HEK293 (cell line): ENCODE measurements around the gene PAK4.

Experiments used
- CTCF ChIA-PET: fragments of 350-600 bp; formaldehyde crosslinking; extraction: SDS; loops from one replicate; lab custom pipeline; 2021; ENCODE audit warnings: antibody characterized with exemption; lab: Yijun Ruan, JAX
- POLR2A ChIA-PET: fragments of 300-600 bp; formaldehyde crosslinking; extraction: SDS; loops from one replicate; lab custom pipeline; 2020; ENCODE audit warnings: antibody characterized with exemption, inconsistent platforms; lab: Yijun Ruan, JAX
- H3K27ac ChIP-seq: fragments of 200-500 bp; sonication (Bioruptor generic); 2 replicates; pipeline ENCODE4 v1.5.1; 2014; ENCODE audit warnings: low read depth, low read length, control low read depth, inconsistent platforms; ENCODE audit errors: extremely low read depth
- H3K36me3 ChIP-seq, 2 experiments: fragments of 200-500 bp in 1 of 2; sonication (Bioruptor generic) in 1 of 2; 1 replicate in 1 of 2; 2 replicates in 1 of 2; pipeline ENCODE4 v1.5.1; 2014 to 2017; ENCODE audit warnings: inconsistent platforms in 2 of 2, low read length in 2 of 2; ENCODE audit not compliant: control insufficient read depth in 2 of 2, insufficient read depth in 1 of 2
- H3K4me1 ChIP-seq: fragments of 200-500 bp; sonication (Bioruptor generic); 2 replicates; pipeline ENCODE4 v1.5.1; 2014; ENCODE audit warnings: mild to moderate bottlenecking, low read length, inconsistent platforms; ENCODE audit not compliant: control insufficient read depth, insufficient read depth
- H3K4me3 ChIP-seq: 2 replicates; pipeline ENCODE4 v1.5.1; 2011; ENCODE audit warnings: low read depth, mild to moderate bottlenecking, control low read depth, low read length, moderate library complexity
- H3K9me3 ChIP-seq: fragments of 200-500 bp; sonication (Bioruptor generic); 2 replicates; pipeline ENCODE4 v1.5.1; 2014; ENCODE audit warnings: low read depth, low read length, inconsistent platforms; ENCODE audit not compliant: control insufficient read depth, insufficient read depth
- KLF9 ChIP-seq: fragments of 450-650 bp; formaldehyde crosslinking; IDR thresholded peaks from 2 replicates; pipeline ENCODE4 v1.5.1; 2016; ENCODE audit warnings: missing biosample characterization, missing genetic modification characterization, low read depth
- OSR2 ChIP-seq: fragments of 450-650 bp; formaldehyde crosslinking; IDR thresholded peaks from 2 replicates; pipeline ENCODE4 v1.5.1; 2016; ENCODE audit warnings: missing biosample characterization, missing genetic modification characterization
- SP2 ChIP-seq: fragments of 450-650 bp; formaldehyde crosslinking; IDR thresholded peaks from 2 replicates; pipeline ENCODE4 v1.5.1; 2016; ENCODE audit warnings: missing biosample characterization, missing genetic modification characterization
- TCF7L2 ChIP-seq: IDR thresholded peaks from 2 replicates; pipeline ENCODE4 v1.6.1; 2011; ENCODE audit warnings: low read depth, mild to moderate bottlenecking, inconsistent platforms, low read length, moderate library complexity, borderline replicate concordance
- ZFP69B ChIP-seq: fragments of 450-650 bp; formaldehyde crosslinking; IDR thresholded peaks from 2 replicates; pipeline ENCODE4 v1.5.1; 2016; ENCODE audit warnings: missing biosample characterization, missing genetic modification characterization
- ZNF175 ChIP-seq: fragments of 450-650 bp; formaldehyde crosslinking; IDR thresholded peaks from 2 replicates; pipeline ENCODE4 v1.5.1; 2016; ENCODE audit warnings: missing biosample characterization, missing genetic modification characterization
- ZNF37A ChIP-seq: fragments of 450-650 bp; IDR thresholded peaks from 2 replicates; pipeline ENCODE4 v1.5.1; 2018; ENCODE audit warnings: missing biosample characterization, missing genetic modification characterization
- ZNF521 ChIP-seq: fragments of 450-650 bp; formaldehyde crosslinking; IDR thresholded peaks from 2 replicates; pipeline ENCODE4 v1.5.1; 2017; ENCODE audit warnings: missing biosample characterization, mild to moderate bottlenecking, missing genetic modification characterization
- ZNF558 ChIP-seq: fragments of 450-650 bp; formaldehyde crosslinking; IDR thresholded peaks from 2 replicates; pipeline ENCODE4 v1.5.1; 2016; ENCODE audit warnings: missing biosample characterization, missing genetic modification characterization
- ZNF776 ChIP-seq: fragments of 450-650 bp; formaldehyde crosslinking; IDR thresholded peaks from 2 replicates; pipeline ENCODE4 v1.5.0; 2017; ENCODE audit warnings: missing biosample characterization, missing genetic modification characterization, borderline replicate concordance
- ZNF843 ChIP-seq: fragments of 450-650 bp; formaldehyde crosslinking; IDR thresholded peaks from 2 replicates; pipeline ENCODE4 v1.5.1; 2016; ENCODE audit warnings: missing biosample characterization, missing genetic modification characterization
- TF ChIP-seq, protein P1 (sequence below): fragments of 450-650 bp; formaldehyde crosslinking; IDR thresholded peaks from 2 replicates; pipeline ENCODE4 v1.5.1; 2016; ENCODE audit warnings: missing biosample characterization, missing genetic modification characterization
- TF ChIP-seq, protein P2 (sequence below): fragments of 450-650 bp; formaldehyde crosslinking; IDR thresholded peaks from 2 replicates; pipeline ENCODE4 v1.5.1; 2017; ENCODE audit warnings: missing biosample characterization, missing genetic modification characterization
- TF ChIP-seq, protein P3 (sequence below): fragments of 450-650 bp; formaldehyde crosslinking; IDR thresholded peaks from 2 replicates; pipeline ENCODE4 v1.5.1; 2017; ENCODE audit warnings: missing biosample characterization, missing genetic modification characterization
- TF ChIP-seq, protein P4 (sequence below): fragments of 450-650 bp; formaldehyde crosslinking; IDR thresholded peaks from 2 replicates; pipeline ENCODE4 v1.5.1; 2016; ENCODE audit warnings: missing biosample characterization, missing genetic modification characterization, borderline replicate concordance
- TF ChIP-seq, protein P5 (sequence below): fragments of 450-650 bp; formaldehyde crosslinking; IDR thresholded peaks from 2 replicates; pipeline ENCODE4 v1.5.1; 2016; ENCODE audit warnings: missing biosample characterization, missing genetic modification characterization, low read depth
- TF ChIP-seq, protein P6 (sequence below): fragments of 450-650 bp; formaldehyde crosslinking; IDR thresholded peaks from 2 replicates; pipeline ENCODE4 v1.5.1; 2016; ENCODE audit warnings: missing biosample characterization, missing genetic modification characterization
- TF ChIP-seq, protein P7 (sequence below): fragments of 450-650 bp; formaldehyde crosslinking; IDR thresholded peaks from 2 replicates; pipeline ENCODE4 v1.5.1; 2016; ENCODE audit warnings: missing biosample characterization, missing genetic modification characterization

Gene PAK4

DNA sequence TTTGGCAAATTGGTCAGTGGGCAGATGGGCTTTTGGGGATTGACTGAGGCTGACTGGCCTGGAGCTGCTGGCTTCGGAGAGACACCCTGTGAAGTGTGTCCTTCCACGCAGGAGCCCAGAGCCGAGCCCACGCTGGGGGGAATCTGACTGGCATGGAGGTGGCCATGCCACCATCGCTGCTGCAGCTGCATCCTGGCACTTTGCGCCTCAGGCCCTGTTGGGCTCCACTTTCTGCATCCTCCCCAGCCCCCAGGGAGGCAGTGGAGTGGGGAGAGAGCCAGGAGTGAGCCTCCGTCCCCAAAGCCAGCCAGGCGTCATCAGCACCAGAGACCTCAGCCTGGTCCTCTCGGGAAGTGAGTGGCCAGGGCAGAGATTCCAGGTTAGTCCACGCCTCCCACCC, 54.2 kb downstream of the PAK4 start:
- H3K27ac ChIP-seq = no peak overlapping the region
- H3K36me3 ChIP-seq = peaks cover 32 to 46% of the 10 kb centered on the region in 2 experiments
- CTCF ChIA-PET = interaction anchor here (2.2 kb wide), 1 partner anchor 57 kb away, joined by 7 read pairs; no protein-coding TSS in a partner anchor
- no peaks in the 10 kb centered on the region; the same call in 1 of the 2 replicates for H3K9me3 ChIP-seq
- POLR2A ChIA-PET = no interaction called here
- TF ChIP-seq, protein P1, sequence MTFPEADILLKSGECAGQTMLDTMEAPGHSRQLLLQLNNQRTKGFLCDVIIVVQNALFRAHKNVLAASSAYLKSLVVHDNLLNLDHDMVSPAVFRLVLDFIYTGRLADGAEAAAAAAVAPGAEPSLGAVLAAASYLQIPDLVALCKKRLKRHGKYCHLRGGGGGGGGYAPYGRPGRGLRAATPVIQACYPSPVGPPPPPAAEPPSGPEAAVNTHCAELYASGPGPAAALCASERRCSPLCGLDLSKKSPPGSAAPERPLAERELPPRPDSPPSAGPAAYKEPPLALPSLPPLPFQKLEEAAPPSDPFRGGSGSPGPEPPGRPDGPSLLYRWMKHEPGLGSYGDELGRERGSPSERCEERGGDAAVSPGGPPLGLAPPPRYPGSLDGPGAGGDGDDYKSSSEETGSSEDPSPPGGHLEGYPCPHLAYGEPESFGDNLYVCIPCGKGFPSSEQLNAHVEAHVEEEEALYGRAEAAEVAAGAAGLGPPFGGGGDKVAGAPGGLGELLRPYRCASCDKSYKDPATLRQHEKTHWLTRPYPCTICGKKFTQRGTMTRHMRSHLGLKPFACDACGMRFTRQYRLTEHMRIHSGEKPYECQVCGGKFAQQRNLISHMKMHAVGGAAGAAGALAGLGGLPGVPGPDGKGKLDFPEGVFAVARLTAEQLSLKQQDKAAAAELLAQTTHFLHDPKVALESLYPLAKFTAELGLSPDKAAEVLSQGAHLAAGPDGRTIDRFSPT (tag by site-specific recombination) = peak; percentile 43; the same call in 1 of the 2 replicates
- no peak for TF ChIP-seq SP2 (tag by site-specific recombination)
- H3K4me3 ChIP-seq = no peak overlapping the region
- no peaks in the 10 kb centered on the region for H3K4me1 ChIP-seq

DNA sequence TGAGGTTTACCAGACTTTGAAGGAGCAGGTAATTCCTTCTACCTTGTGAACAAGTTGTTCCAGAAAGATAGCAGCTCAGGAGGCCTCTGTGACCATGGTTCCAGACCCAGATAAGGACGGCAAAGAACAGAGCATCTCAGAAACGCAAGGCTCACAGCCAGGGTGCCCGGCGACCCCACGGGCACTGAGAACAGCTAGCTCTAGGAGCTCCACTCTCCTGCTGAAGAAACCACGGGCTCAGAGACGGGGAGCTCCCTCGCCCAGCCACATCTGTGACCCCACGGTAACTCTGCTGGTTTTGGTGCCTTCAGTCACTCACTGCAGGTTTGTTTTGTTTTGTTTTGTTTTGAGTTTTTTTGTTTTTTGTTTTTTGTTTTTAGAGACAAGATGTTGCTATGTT, 55.2 kb downstream of the PAK4 start:
- Histone ChIP-seq H3K4me1 (no peaks in the 10 kb centered on the region), H3K9me3 (no peaks in the 10 kb centered on the region; the same call in 1 of the 2 replicates), H3K27ac (no peak overlapping the region), H3K4me3 (no peak overlapping the region), H3K36me3 (peaks cover 32 to 38% of the 10 kb centered on the region in 2 experiments)
- POLR2A ChIA-PET = interaction anchor here (0.7 kb wide), 1 partner anchor 1275 kb away, joined by 3 read pairs; the partner anchor contains the start of gene WDR87
- CTCF ChIA-PET = interaction anchor here (0.9 to 2.2 kb wide), 3 partner anchors 27 to 70 kb away, joined by 3 to 7 read pairs (median 5); no protein-coding TSS in a partner anchor
- TF ChIP-seq, protein P2, sequence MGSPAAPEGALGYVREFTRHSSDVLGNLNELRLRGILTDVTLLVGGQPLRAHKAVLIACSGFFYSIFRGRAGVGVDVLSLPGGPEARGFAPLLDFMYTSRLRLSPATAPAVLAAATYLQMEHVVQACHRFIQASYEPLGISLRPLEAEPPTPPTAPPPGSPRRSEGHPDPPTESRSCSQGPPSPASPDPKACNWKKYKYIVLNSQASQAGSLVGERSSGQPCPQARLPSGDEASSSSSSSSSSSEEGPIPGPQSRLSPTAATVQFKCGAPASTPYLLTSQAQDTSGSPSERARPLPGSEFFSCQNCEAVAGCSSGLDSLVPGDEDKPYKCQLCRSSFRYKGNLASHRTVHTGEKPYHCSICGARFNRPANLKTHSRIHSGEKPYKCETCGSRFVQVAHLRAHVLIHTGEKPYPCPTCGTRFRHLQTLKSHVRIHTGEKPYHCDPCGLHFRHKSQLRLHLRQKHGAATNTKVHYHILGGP (tag by site-specific recombination) = no peak
- TF ChIP-seq KLF9 (tag by site-specific recombination) (no peak), TCF7L2 (no peak), ZNF558 (no peak), ZNF175 (tag by site-specific recombination) (no peak), ZNF843 (no peak), ZNF521 (tag by site-specific recombination) (no peak), ZNF37A (tag by site-specific recombination) (no peak), OSR2 (tag by site-specific recombination) (no peak), ZFP69B (tag by site-specific recombination) (no peak), ZNF776 (tag by site-specific recombination) (no peak)
- TF ChIP-seq, protein P3, sequence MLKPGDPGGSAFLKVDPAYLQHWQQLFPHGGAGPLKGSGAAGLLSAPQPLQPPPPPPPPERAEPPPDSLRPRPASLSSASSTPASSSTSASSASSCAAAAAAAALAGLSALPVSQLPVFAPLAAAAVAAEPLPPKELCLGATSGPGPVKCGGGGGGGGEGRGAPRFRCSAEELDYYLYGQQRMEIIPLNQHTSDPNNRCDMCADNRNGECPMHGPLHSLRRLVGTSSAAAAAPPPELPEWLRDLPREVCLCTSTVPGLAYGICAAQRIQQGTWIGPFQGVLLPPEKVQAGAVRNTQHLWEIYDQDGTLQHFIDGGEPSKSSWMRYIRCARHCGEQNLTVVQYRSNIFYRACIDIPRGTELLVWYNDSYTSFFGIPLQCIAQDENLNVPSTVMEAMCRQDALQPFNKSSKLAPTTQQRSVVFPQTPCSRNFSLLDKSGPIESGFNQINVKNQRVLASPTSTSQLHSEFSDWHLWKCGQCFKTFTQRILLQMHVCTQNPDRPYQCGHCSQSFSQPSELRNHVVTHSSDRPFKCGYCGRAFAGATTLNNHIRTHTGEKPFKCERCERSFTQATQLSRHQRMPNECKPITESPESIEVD (tag by site-specific recombination) = no peak
- TF ChIP-seq, protein P4, sequence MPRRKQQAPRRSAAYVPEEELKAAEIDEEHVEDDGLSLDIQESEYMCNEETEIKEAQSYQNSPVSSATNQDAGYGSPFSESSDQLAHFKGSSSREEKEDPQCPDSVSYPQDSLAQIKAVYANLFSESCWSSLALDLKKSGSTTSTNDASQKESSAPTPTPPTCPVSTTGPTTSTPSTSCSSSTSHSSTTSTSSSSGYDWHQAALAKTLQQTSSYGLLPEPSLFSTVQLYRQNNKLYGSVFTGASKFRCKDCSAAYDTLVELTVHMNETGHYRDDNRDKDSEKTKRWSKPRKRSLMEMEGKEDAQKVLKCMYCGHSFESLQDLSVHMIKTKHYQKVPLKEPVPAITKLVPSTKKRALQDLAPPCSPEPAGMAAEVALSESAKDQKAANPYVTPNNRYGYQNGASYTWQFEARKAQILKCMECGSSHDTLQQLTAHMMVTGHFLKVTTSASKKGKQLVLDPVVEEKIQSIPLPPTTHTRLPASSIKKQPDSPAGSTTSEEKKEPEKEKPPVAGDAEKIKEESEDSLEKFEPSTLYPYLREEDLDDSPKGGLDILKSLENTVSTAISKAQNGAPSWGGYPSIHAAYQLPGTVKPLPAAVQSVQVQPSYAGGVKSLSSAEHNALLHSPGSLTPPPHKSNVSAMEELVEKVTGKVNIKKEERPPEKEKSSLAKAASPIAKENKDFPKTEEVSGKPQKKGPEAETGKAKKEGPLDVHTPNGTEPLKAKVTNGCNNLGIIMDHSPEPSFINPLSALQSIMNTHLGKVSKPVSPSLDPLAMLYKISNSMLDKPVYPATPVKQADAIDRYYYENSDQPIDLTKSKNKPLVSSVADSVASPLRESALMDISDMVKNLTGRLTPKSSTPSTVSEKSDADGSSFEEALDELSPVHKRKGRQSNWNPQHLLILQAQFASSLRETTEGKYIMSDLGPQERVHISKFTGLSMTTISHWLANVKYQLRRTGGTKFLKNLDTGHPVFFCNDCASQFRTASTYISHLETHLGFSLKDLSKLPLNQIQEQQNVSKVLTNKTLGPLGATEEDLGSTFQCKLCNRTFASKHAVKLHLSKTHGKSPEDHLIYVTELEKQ (tag by site-specific recombination) = no peak
- TF ChIP-seq, protein P5, sequence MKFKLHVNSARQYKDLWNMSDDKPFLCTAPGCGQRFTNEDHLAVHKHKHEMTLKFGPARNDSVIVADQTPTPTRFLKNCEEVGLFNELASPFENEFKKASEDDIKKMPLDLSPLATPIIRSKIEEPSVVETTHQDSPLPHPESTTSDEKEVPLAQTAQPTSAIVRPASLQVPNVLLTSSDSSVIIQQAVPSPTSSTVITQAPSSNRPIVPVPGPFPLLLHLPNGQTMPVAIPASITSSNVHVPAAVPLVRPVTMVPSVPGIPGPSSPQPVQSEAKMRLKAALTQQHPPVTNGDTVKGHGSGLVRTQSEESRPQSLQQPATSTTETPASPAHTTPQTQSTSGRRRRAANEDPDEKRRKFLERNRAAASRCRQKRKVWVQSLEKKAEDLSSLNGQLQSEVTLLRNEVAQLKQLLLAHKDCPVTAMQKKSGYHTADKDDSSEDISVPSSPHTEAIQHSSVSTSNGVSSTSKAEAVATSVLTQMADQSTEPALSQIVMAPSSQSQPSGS (tag by site-specific recombination) = no peak
- TF ChIP-seq, protein P6, sequence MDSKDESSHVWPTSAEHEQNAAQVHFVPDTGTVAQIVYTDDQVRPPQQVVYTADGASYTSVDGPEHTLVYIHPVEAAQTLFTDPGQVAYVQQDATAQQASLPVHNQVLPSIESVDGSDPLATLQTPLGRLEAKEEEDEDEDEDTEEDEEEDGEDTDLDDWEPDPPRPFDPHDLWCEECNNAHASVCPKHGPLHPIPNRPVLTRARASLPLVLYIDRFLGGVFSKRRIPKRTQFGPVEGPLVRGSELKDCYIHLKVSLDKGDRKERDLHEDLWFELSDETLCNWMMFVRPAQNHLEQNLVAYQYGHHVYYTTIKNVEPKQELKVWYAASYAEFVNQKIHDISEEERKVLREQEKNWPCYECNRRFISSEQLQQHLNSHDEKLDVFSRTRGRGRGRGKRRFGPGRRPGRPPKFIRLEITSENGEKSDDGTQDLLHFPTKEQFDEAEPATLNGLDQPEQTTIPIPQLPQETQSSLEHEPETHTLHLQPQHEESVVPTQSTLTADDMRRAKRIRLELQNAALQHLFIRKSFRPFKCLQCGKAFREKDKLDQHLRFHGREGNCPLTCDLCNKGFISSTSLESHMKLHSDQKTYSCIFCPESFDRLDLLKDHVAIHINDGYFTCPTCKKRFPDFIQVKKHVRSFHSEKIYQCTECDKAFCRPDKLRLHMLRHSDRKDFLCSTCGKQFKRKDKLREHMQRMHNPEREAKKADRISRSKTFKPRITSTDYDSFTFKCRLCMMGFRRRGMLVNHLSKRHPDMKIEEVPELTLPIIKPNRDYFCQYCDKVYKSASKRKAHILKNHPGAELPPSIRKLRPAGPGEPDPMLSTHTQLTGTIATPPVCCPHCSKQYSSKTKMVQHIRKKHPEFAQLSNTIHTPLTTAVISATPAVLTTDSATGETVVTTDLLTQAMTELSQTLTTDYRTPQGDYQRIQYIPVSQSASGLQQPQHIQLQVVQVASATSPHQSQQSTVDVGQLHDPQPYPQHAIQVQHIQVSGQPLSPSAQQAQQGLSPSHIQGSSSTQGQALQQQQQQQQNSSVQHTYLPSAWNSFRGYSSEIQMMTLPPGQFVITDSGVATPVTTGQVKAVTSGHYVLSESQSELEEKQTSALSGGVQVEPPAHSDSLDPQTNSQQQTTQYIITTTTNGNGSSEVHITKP (tag by site-specific recombination) = no peak
- TF ChIP-seq, protein P7, sequence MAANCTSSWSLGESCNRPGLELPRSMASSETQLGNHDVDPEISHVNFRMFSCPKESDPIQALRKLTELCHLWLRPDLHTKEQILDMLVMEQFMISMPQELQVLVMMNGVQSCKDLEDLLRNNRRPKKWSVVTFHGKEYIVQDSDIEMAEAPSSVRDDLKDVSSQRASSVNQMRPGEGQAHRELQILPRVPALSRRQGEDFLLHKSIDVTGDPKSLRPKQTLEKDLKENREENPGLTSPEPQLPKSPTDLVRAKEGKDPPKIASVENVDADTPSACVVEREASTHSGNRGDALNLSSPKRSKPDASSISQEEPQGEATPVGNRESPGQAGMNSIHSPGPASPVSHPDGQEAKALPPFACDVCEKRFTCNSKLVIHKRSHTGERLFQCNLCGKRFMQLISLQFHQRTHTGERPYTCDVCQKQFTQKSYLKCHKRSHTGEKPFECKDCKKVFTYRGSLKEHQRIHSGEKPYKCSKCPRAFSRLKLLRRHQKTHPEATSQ (tag by site-specific recombination) = no peak
